HepG2 (cell line): ENCODE measurements around the gene RAG2. TPM values are rescaled to one million over a fixed set of nuclear protein-coding genes. Genes with fewer than 3 reads are reported as not detected.

Source experiments
- CBX5 ChIP-seq: sonication (generic); formaldehyde crosslinking; IDR thresholded peaks from 2 replicates; pipeline ENCODE4 v1.4.0; 2020; ENCODE audit warnings: missing genetic modification reagents, borderline replicate concordance
- GABPA ChIP-seq, 2 experiments: IDR thresholded peaks; 2 replicates each; pipeline ENCODE4 v1.6.1; 2011 to 2016; ENCODE audit warnings: low read depth in 2 of 2, low read length in 1 of 2, missing biosample characterization in 1 of 2, missing genetic modification characterization in 1 of 2
- KDM5B ChIP-seq: sonication (generic); formaldehyde crosslinking; IDR thresholded peaks from 2 replicates; pipeline ENCODE4 v1.4.0; 2020; ENCODE audit warnings: missing genetic modification reagents, mild to moderate bottlenecking, borderline replicate concordance
- KMT2B ChIP-seq: IDR thresholded peaks from 2 replicates; pipeline ENCODE4 v1.6.1; 2016; ENCODE audit warnings: missing genetic modification reagents, missing compliant biosample characterization
- RELA ChIP-seq: sonication (generic); formaldehyde crosslinking; IDR thresholded peaks from 2 replicates; pipeline ENCODE4 v1.4.0; 2020; ENCODE audit warnings: missing genetic modification reagents
- SKI ChIP-seq: fragments of 450-650 bp; IDR thresholded peaks from one replicate; pipeline ENCODE4 v1.6.1; 2018; ENCODE audit warnings: mild to moderate bottlenecking; ENCODE audit not compliant: partially characterized antibody
- SMC3 ChIP-seq: IDR thresholded peaks from 2 replicates; pipeline ENCODE4 v1.6.1; 2011; ENCODE audit warnings: low read length, improper control_type of control experiment
- ZNF124 ChIP-seq: sonication (generic); formaldehyde crosslinking; IDR thresholded peaks from 2 replicates; pipeline ENCODE4 v1.4.0; 2020; ENCODE audit warnings: missing genetic modification reagents
- ZNF34 ChIP-seq: sonication (generic); formaldehyde crosslinking; IDR thresholded peaks from 2 replicates; pipeline ENCODE4 v1.4.0; 2020; ENCODE audit warnings: mild to moderate bottlenecking, missing genetic modification reagents, borderline replicate concordance
- ZNF570 ChIP-seq: sonication (generic); formaldehyde crosslinking; IDR thresholded peaks from 2 replicates; pipeline ENCODE4 v1.4.0; 2020; ENCODE audit warnings: mild to moderate bottlenecking, missing genetic modification reagents, borderline replicate concordance
- ZNF572 ChIP-seq: sonication (generic); formaldehyde crosslinking; IDR thresholded peaks from 2 replicates; pipeline ENCODE4 v1.5.1; 2020; ENCODE audit warnings: mild to moderate bottlenecking, missing genetic modification reagents
- ZNF619 ChIP-seq: sonication (generic); formaldehyde crosslinking; IDR thresholded peaks from 2 replicates; pipeline ENCODE4 v1.4.0; 2020; ENCODE audit warnings: mild to moderate bottlenecking, missing genetic modification reagents
- ZNF83 ChIP-seq: sonication (generic); formaldehyde crosslinking; IDR thresholded peaks from 2 replicates; pipeline ENCODE4 v1.4.0; 2020; ENCODE audit warnings: missing genetic modification reagents, mild to moderate bottlenecking, borderline replicate concordance
- polyA plus RNA-seq, 8 experiments: library from polyadenylated mRNA; depleted of rRNA in 3 of 8; stranded (reverse) in 7 of 8; unstranded in 1 of 8; fragments of >200 nt; fragmentation: Illumina TruSeq in 4 of 8; extraction: Trizol in 4 of 8; gene quantifications; 2 replicates each; pipeline versions ENCODE4 v1.2.1 to v1.2.3, GENCODE V29; 2011 to 2016; ENCODE audit warnings: low read depth in 4 of 8, missing spikeins in 1 of 8, mixed read lengths in 1 of 8; ENCODE audit not compliant: insufficient read depth in 1 of 8
- total RNA-seq, 5 experiments: library from RNA; depleted of rRNA; stranded (reverse); fragments of >200 nt; fragmentation: Illumina TruSeq; extraction: Trizol; gene quantifications; 2 replicates each; pipeline ENCODE4 v1.2.3, GENCODE V29; 2016; ENCODE audit warnings: low read depth in 1 of 5
- TF ChIP-seq, protein P1 (sequence below): sonication (generic); formaldehyde crosslinking; IDR thresholded peaks from 2 replicates; pipeline ENCODE4 v1.5.0; 2020; ENCODE audit warnings: mild to moderate bottlenecking, missing genetic modification reagents, borderline replicate concordance
- TF ChIP-seq, protein P2 (sequence below): sonication (generic); formaldehyde crosslinking; IDR thresholded peaks from 2 replicates; pipeline ENCODE4 v1.4.0; 2020; ENCODE audit warnings: missing genetic modification reagents
- TF ChIP-seq, protein P3 (sequence below): IDR thresholded peaks from 2 replicates; pipeline ENCODE4 v1.6.1; 2012; ENCODE audit warnings: inconsistent platforms
- TF ChIP-seq, protein P4 (sequence below): sonication (generic); formaldehyde crosslinking; IDR thresholded peaks from 2 replicates; pipeline ENCODE4 v1.4.0; 2020; ENCODE audit warnings: low read depth, missing genetic modification reagents
- TF ChIP-seq, protein P5 (sequence below): sonication (generic); formaldehyde crosslinking; IDR thresholded peaks from 2 replicates; pipeline ENCODE4 v1.4.0; 2020; ENCODE audit warnings: mild to moderate bottlenecking, missing genetic modification reagents

The RAG2 gene
- total and polyA plus RNA-seq, 2 of the 13 experiments (the other 11 are each of a cell fraction or from before 2014, with no cell fraction given), result not detected

DNA sequence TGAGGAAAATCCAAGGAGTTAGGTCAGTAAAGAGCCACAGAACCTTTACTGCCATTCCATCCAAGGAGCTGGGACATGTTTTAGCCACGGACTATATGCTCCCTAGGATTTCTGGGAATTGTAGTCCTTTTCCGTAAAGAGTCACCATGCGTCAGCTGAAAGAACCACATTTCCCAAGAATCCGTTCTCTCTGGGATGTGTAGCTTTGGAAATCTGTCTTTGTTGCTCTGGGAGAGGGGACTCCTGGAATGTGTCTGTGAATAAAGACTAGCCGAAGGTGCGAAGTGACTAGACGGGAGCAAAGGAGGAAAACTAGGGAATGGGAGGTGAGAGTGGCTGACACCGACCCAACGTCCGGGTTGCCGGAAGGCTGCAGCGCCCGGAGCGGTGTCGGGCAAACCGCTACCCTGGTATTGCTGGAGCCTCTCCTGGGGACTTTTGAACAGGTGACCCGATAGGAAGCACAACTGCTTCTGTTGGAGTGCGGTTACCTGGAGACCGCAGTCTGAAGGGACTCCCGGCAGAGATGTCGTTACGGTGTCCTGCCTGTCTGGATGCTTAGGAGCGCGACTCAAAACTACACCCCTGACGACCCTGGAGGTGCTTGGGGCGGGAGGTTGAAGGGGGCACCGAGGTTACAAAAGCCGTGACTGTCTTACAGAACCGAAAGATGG, 3.6 kb downstream of the RAG2 start, which contains the start of gene IFTAP (continued):
- TF ChIP-seq, protein P1, sequence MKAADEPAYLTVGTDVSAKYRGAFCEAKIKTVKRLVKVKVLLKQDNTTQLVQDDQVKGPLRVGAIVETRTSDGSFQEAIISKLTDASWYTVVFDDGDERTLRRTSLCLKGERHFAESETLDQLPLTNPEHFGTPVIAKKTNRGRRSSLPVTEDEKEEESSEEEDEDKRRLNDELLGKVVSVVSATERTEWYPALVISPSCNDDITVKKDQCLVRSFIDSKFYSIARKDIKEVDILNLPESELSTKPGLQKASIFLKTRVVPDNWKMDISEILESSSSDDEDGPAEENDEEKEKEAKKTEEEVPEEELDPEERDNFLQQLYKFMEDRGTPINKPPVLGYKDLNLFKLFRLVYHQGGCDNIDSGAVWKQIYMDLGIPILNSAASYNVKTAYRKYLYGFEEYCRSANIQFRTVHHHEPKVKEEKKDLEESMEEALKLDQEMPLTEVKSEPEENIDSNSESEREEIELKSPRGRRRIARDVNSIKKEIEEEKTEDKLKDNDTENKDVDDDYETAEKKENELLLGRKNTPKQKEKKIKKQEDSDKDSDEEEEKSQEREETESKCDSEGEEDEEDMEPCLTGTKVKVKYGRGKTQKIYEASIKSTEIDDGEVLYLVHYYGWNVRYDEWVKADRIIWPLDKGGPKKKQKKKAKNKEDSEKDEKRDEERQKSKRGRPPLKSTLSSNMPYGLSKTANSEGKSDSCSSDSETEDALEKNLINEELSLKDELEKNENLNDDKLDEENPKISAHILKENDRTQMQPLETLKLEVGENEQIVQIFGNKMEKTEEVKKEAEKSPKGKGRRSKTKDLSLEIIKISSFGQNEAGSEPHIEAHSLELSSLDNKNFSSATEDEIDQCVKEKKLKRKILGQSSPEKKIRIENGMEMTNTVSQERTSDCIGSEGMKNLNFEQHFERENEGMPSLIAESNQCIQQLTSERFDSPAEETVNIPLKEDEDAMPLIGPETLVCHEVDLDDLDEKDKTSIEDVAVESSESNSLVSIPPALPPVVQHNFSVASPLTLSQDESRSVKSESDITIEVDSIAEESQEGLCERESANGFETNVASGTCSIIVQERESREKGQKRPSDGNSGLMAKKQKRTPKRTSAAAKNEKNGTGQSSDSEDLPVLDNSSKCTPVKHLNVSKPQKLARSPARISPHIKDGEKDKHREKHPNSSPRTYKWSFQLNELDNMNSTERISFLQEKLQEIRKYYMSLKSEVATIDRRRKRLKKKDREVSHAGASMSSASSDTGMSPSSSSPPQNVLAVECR, result peak; percentile 55; the same call in 1 of the 2 replicates
- TF ChIP-seq ZNF124 (CRISPR knock-in tag), result peak; percentile 82; the same call in 1 of the 2 replicates
- no peak for TF ChIP-seq ZNF619 (CRISPR knock-in tag)
- TF ChIP-seq CBX5 (CRISPR knock-in tag), result peak; percentile 91; the same call in 1 of the 2 replicates
- TF ChIP-seq KMT2B (CRISPR knock-in tag), result peak; percentile 84; the same call in 1 of the 2 replicates
- peak; percentile 11 for TF ChIP-seq SKI
- no peak for TF ChIP-seq SMC3
- TF ChIP-seq, protein P2, sequence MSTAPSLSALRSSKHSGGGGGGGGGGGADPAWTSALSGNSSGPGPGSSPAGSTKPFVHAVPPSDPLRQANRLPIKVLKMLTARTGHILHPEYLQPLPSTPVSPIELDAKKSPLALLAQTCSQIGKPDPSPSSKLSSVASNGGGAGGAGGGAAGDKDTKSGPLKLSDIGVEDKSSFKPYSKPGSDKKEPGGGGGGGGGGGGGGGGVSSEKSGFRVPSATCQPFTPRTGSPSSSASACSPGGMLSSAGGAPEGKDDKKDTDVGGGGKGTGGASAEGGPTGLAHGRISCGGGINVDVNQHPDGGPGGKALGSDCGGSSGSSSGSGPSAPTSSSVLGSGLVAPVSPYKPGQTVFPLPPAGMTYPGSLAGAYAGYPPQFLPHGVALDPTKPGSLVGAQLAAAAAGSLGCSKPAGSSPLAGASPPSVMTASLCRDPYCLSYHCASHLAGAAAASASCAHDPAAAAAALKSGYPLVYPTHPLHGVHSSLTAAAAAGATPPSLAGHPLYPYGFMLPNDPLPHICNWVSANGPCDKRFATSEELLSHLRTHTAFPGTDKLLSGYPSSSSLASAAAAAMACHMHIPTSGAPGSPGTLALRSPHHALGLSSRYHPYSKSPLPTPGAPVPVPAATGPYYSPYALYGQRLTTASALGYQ (CRISPR knock-in tag), result peak; percentile 44; the same call in 1 of the 2 replicates
- TF ChIP-seq ZNF572 (CRISPR knock-in tag), result no peak
- peak; percentile 51 for TF ChIP-seq GABPA (IDR thresholded peaks at IDR 0.05; ENCODE audit: low read depth, low read length)
- TF ChIP-seq GABPA (CRISPR knock-in tag; IDR thresholded peaks at IDR 0.05; ENCODE audit: low read depth), result peak; percentile 91
- TF ChIP-seq ZNF83, result no peak
- TF ChIP-seq, protein P3, sequence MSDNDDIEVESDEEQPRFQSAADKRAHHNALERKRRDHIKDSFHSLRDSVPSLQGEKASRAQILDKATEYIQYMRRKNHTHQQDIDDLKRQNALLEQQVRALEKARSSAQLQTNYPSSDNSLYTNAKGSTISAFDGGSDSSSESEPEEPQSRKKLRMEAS, result peak; percentile 57
- no peak for TF ChIP-seq ZNF570 (CRISPR knock-in tag)
- TF ChIP-seq RELA (CRISPR knock-in tag), result no peak
- peak; percentile 26; the same call in 1 of the 2 replicates for TF ChIP-seq KDM5B (CRISPR knock-in tag)
- TF ChIP-seq, protein P4, sequence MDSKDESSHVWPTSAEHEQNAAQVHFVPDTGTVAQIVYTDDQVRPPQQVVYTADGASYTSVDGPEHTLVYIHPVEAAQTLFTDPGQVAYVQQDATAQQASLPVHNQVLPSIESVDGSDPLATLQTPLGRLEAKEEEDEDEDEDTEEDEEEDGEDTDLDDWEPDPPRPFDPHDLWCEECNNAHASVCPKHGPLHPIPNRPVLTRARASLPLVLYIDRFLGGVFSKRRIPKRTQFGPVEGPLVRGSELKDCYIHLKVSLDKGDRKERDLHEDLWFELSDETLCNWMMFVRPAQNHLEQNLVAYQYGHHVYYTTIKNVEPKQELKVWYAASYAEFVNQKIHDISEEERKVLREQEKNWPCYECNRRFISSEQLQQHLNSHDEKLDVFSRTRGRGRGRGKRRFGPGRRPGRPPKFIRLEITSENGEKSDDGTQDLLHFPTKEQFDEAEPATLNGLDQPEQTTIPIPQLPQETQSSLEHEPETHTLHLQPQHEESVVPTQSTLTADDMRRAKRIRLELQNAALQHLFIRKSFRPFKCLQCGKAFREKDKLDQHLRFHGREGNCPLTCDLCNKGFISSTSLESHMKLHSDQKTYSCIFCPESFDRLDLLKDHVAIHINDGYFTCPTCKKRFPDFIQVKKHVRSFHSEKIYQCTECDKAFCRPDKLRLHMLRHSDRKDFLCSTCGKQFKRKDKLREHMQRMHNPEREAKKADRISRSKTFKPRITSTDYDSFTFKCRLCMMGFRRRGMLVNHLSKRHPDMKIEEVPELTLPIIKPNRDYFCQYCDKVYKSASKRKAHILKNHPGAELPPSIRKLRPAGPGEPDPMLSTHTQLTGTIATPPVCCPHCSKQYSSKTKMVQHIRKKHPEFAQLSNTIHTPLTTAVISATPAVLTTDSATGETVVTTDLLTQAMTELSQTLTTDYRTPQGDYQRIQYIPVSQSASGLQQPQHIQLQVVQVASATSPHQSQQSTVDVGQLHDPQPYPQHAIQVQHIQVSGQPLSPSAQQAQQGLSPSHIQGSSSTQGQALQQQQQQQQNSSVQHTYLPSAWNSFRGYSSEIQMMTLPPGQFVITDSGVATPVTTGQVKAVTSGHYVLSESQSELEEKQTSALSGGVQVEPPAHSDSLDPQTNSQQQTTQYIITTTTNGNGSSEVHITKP (CRISPR knock-in tag), result peak; percentile 70; the same call in 1 of the 2 replicates
- TF ChIP-seq, protein P5, sequence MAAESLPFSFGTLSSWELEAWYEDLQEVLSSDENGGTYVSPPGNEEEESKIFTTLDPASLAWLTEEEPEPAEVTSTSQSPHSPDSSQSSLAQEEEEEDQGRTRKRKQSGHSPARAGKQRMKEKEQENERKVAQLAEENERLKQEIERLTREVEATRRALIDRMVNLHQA (CRISPR knock-in tag), result 0 out of 2 replicates have a peak, but pooled peaks have one; percentile 63
- peak; percentile 30; the same call in 1 of the 2 replicates for TF ChIP-seq ZNF34 (CRISPR knock-in tag)
